ENCODE measurements around the gene CEP70. TPM values are rescaled to one million over a fixed set of nuclear protein-coding genes. Genes with fewer than 3 reads are reported as not detected.
A peak's percentile ranks its signal among the peaks of the same experiment; 100 is the strongest.
"Not testable (repeated sequence)": the region's sequence is repeated elsewhere in the genome, so short reads cannot be mapped to it uniquely, and the experiment has no call there.

CEP70 gene
- total RNA-seq, 1 experiment from 2014 or later, result 64.5 TPM

- H3K36me3 ChIP-seq (ENCODE audit: control insufficient read depth, insufficient read depth, low read length), result peaks cover 5% of the 10 kb centered on the region; the same call in 1 of the 2 replicates
- TF ChIP-seq, protein P1, sequence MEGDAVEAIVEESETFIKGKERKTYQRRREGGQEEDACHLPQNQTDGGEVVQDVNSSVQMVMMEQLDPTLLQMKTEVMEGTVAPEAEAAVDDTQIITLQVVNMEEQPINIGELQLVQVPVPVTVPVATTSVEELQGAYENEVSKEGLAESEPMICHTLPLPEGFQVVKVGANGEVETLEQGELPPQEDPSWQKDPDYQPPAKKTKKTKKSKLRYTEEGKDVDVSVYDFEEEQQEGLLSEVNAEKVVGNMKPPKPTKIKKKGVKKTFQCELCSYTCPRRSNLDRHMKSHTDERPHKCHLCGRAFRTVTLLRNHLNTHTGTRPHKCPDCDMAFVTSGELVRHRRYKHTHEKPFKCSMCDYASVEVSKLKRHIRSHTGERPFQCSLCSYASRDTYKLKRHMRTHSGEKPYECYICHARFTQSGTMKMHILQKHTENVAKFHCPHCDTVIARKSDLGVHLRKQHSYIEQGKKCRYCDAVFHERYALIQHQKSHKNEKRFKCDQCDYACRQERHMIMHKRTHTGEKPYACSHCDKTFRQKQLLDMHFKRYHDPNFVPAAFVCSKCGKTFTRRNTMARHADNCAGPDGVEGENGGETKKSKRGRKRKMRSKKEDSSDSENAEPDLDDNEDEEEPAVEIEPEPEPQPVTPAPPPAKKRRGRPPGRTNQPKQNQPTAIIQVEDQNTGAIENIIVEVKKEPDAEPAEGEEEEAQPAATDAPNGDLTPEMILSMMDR (IDR thresholded peaks at IDR 0.05), result no peak
- TF ChIP-seq POLR2AphosphoS5 (IDR thresholded peaks at IDR 0.05; ENCODE audit: low read depth, low read length) (no peak), SIN3A (IDR thresholded peaks at IDR 0.05; ENCODE audit: borderline replicate concordance, insufficient read depth, low read depth, low read length) (no peak), TCF7L2 (IDR thresholded peaks at IDR 0.05; ENCODE audit: low read depth, low read length) (no peak), REST (IDR thresholded peaks at IDR 0.05; ENCODE audit: insufficient read depth in 1 of 2, low read depth in 2 of 2, low read length in 1 of 2) (no peak)
- H3K4me1 ChIP-seq (ENCODE audit: control insufficient read depth, insufficient read depth, low read length), result no peaks in the 10 kb centered on the region
- no peak overlapping the region for H3K4me3 ChIP-seq (ENCODE audit: low read depth in 2 of 2, low read length in 2 of 2)
- no peak for ATAC-seq
- intact Hi-C loops (cut with micrococcal nuclease; ENCODE audit: unreplicated experiment), result no loop called here
- DNase-seq (ENCODE audit: low read depth, low spot score), result no peak
- in situ Hi-C loops (cut with HindIII; ENCODE audit: low pct_unique_long_range_greater_than_20kb, low sequenced_read_pairs), result no loop called here
- no peaks in the 10 kb centered on the region for H3K9me3 ChIP-seq (ENCODE audit: control insufficient read depth, insufficient read depth, low read depth, low read length)
- H3K27me3 ChIP-seq (ENCODE audit: control insufficient read depth, insufficient read depth, low read length), result no peaks in the 10 kb centered on the region
- BruUV-seq (replicated peaks), result no TSS peak
- ChIA-PET CTCF (no interaction called here), POLR2A (no interaction called here)
- no peak overlapping the region for H3K27ac ChIP-seq (ENCODE audit: low read length)
These were observed 97.6 kb downstream of the CEP70 start for GRCh38 chr3:138496436-138496835.

DNA sequence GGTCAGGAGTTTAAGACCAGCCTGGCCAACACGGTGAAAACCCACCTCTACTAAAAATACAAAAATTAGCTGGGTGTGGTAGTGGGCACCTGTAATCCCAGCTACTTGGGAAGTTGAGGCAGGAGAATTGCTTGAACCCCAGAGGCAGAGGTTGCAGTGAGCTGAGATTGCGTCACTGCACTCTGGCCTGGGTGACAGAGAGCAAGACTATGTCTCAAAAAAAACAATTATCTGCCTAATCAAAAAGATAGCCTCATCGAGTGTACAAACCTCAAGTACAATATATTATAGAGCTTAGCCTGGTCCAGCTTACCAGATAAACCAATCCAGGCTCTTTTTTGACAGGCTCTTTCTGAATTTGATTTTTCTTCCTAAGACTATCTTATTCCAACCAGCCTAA is 98.4 kb downstream of the CEP70 start:
- H3K4me1 ChIP-seq (ENCODE audit: control insufficient read depth, insufficient read depth, low read length); CTCF ChIA-PET; H3K4me3 ChIP-seq (ENCODE audit: low read depth in 2 of 2, low read length in 2 of 2); H3K27ac ChIP-seq (ENCODE audit: low read length); H3K27me3 ChIP-seq (ENCODE audit: control insufficient read depth, insufficient read depth, low read length); ATAC-seq; H3K9me3 ChIP-seq (ENCODE audit: control insufficient read depth, insufficient read depth, low read depth, low read length); in situ Hi-C loops (cut with HindIII; ENCODE audit: low pct_unique_long_range_greater_than_20kb, low sequenced_read_pairs); H3K36me3 ChIP-seq (ENCODE audit: control insufficient read depth, insufficient read depth, low read length); POLR2A ChIA-PET; BruUV-seq (replicated peaks); DNase-seq (ENCODE audit: low read depth, low spot score); intact Hi-C loops (cut with micrococcal nuclease; ENCODE audit: unreplicated experiment): not testable (repeated sequence)

- no peak overlapping the region for H3K4me3 ChIP-seq (ENCODE audit: low read depth in 2 of 2, low read length in 2 of 2)
- DNase-seq (ENCODE audit: low read depth, low spot score) (peak; percentile 13), ATAC-seq (no peak)
- no peaks in the 10 kb centered on the region for H3K27me3 ChIP-seq (ENCODE audit: control insufficient read depth, insufficient read depth, low read length)
- in situ Hi-C loops (cut with HindIII; ENCODE audit: low pct_unique_long_range_greater_than_20kb, low sequenced_read_pairs) (no loop called here), intact Hi-C loops (cut with micrococcal nuclease; ENCODE audit: unreplicated experiment) (no loop called here)
- BruUV-seq (replicated peaks), result no TSS peak
- H3K4me1 ChIP-seq (ENCODE audit: control insufficient read depth, insufficient read depth, low read length), result no peaks in the 10 kb centered on the region
- TF ChIP-seq TCF7L2 (IDR thresholded peaks at IDR 0.05; ENCODE audit: low read depth, low read length) (no peak), REST (IDR thresholded peaks at IDR 0.05; ENCODE audit: insufficient read depth in 1 of 2, low read depth in 2 of 2, low read length in 1 of 2) (no peak), SIN3A (IDR thresholded peaks at IDR 0.05; ENCODE audit: borderline replicate concordance, insufficient read depth, low read depth, low read length) (no peak)
- TF ChIP-seq, protein P1 (IDR thresholded peaks at IDR 0.05), result no peak
- ChIA-PET POLR2A (no interaction called here), CTCF (no interaction called here)
- H3K9me3 ChIP-seq (ENCODE audit: control insufficient read depth, insufficient read depth, low read depth, low read length), result no peaks in the 10 kb centered on the region
- no peak overlapping the region for H3K27ac ChIP-seq (ENCODE audit: low read length)
- H3K36me3 ChIP-seq (ENCODE audit: control insufficient read depth, insufficient read depth, low read length), result peaks cover 5% of the 10 kb centered on the region; the same call in 1 of the 2 replicates
These were observed 99.5 kb downstream of the CEP70 start for GRCh38 chr3:138494607-138494929.
